ENCODE results near the gene GAS2L3. TPM values are rescaled to one million over a fixed set of nuclear protein-coding genes. Genes with fewer than 3 reads are reported as not detected.

GAS2L3 gene
- total RNA-seq, 1 experiment from 2014 or later, result 47.4 TPM

- Histone ChIP-seq H3K9me3 (ENCODE audit: control insufficient read depth, insufficient read depth, low read depth, low read length) (no peaks in the 10 kb centered on the region), H3K36me3 (ENCODE audit: control insufficient read depth, insufficient read depth, low read length) (no peaks in the 10 kb centered on the region), H3K4me1 (ENCODE audit: control insufficient read depth, insufficient read depth, low read length) (no peaks in the 10 kb centered on the region), H3K27me3 (ENCODE audit: control insufficient read depth, insufficient read depth, low read length) (no peaks in the 10 kb centered on the region), H3K27ac (ENCODE audit: low read length) (no peak overlapping the region), H3K4me3 (ENCODE audit: low read depth in 2 of 2, low read length in 2 of 2) (no peak overlapping the region)
- ChIA-PET CTCF (no interaction called here), POLR2A (no interaction called here)
- BruUV-seq (replicated peaks), result no TSS peak
- intact Hi-C loops (cut with micrococcal nuclease; ENCODE audit: unreplicated experiment) (loop anchor here (1.0 to 10.0 kb wide), 3 partner anchors 160 to 322 kb away; no protein-coding TSS in a partner anchor), in situ Hi-C loops (cut with HindIII; ENCODE audit: low pct_unique_long_range_greater_than_20kb, low sequenced_read_pairs) (no loop called here)
- no peak for TF ChIP-seq TCF7L2 (IDR thresholded peaks at IDR 0.05; ENCODE audit: low read depth, low read length)
- peak; percentile 85; the same call in 1 of the 2 replicates for TF ChIP-seq CTCF (IDR thresholded peaks at IDR 0.05)
- no peak for TF ChIP-seq POLR2AphosphoS5 (IDR thresholded peaks at IDR 0.05; ENCODE audit: low read depth, low read length)
- DNase-seq (ENCODE audit: low read depth, low spot score) (peak; percentile 58), ATAC-seq (peak; percentile 80)
Measured at GRCh38 chr12:100554608-100555077, 18.8 kb upstream of the GAS2L3 start.

- in situ Hi-C loops (cut with HindIII; ENCODE audit: low pct_unique_long_range_greater_than_20kb, low sequenced_read_pairs), result no loop called here
- Histone ChIP-seq H3K36me3 (ENCODE audit: control insufficient read depth, insufficient read depth, low read length) (no peaks in the 10 kb centered on the region), H3K9me3 (ENCODE audit: control insufficient read depth, insufficient read depth, low read depth, low read length) (no peaks in the 10 kb centered on the region), H3K27me3 (ENCODE audit: control insufficient read depth, insufficient read depth, low read length) (no peaks in the 10 kb centered on the region), H3K27ac (ENCODE audit: low read length) (no peak overlapping the region), H3K4me3 (ENCODE audit: low read depth in 2 of 2, low read length in 2 of 2) (no peak overlapping the region), H3K4me1 (ENCODE audit: control insufficient read depth, insufficient read depth, low read length) (no peaks in the 10 kb centered on the region)
- ChIA-PET CTCF (no interaction called here), POLR2A (no interaction called here)
- ATAC-seq (no peak), DNase-seq (ENCODE audit: low read depth, low spot score) (no peak)
- BruUV-seq (replicated peaks), result no TSS peak
- intact Hi-C loops (cut with micrococcal nuclease; ENCODE audit: unreplicated experiment), result loop anchor here (10.0 kb wide), 1 partner anchor 161 kb away; no protein-coding TSS in a partner anchor
- TF ChIP-seq TCF7L2 (IDR thresholded peaks at IDR 0.05; ENCODE audit: low read depth, low read length), result no peak
- TF ChIP-seq CTCF (IDR thresholded peaks at IDR 0.05), result no peak
- no peak for TF ChIP-seq SIN3A (IDR thresholded peaks at IDR 0.05; ENCODE audit: borderline replicate concordance, insufficient read depth, low read depth, low read length)
- TF ChIP-seq POLR2AphosphoS5 (IDR thresholded peaks at IDR 0.05; ENCODE audit: low read depth, low read length), result no peak
- TF ChIP-seq REST (IDR thresholded peaks at IDR 0.05; ENCODE audit: insufficient read depth in 1 of 2, low read depth in 2 of 2, low read length in 1 of 2), result no peak
Measured at GRCh38 chr12:100555722-100556121, 17.8 kb upstream of the GAS2L3 start.

Measured in Panc1 (cell line).